NCI-H146 treated with DMSO at 0.1 percent for 48 hours (cell line): ENCODE results near the gene CHST1.

Experiments
- DNase-seq: peaks from one replicate; lab custom pipeline; 2025; ENCODE audit not compliant: unreplicated experiment; lab: John Stamatoyannopoulos, UW

CHST1 gene

GRCh38 chr11:45607995-45608394 is 57.4 kb downstream of the CHST1 start:
- no peak for DNase-seq

GRCh38 chr11:45606514-45607281 is 58.7 kb downstream of the CHST1 start:
- DNase-seq: no peak

- no peak for DNase-seq
These were observed 60.4 kb downstream of the CHST1 start for GRCh38 chr11:45605051-45605450.

GRCh38 chr11:45603946-45604682 is 61.3 kb downstream of the CHST1 start:
- DNase-seq: no peak

GRCh38 chr11:45599161-45599943 is 66.1 kb downstream of the CHST1 start:
- no peak for DNase-seq
